Esophagus muscularis mucosa (tissue), 4 donors: Measurements from ENCODE around the gene WTAP.

Experiments used
- CTCF ChIP-seq, 3 experiments: fragments of 200-600 bp in 2 of 3; fragments of 450-650 bp in 1 of 3; sonication (generic) in 2 of 3; IDR thresholded peaks; one replicate each; pipeline ENCODE4 v1.5.1; 2017 to 2019; ENCODE audit warnings: antibody characterized with exemption in 3 of 3, mild to moderate bottlenecking in 2 of 3, moderate library complexity in 1 of 3
- EP300 ChIP-seq: sonication (generic); formaldehyde crosslinking; IDR thresholded peaks from one replicate; pipeline ENCODE4 v1.6.1; 2017; ENCODE audit warnings: antibody characterized with exemption
- POLR2A ChIP-seq: fragments of 450-650 bp; IDR thresholded peaks from one replicate; pipeline ENCODE4 v1.6.1; 2017; ENCODE audit warnings: antibody characterized with exemption, moderate library complexity, mild to moderate bottlenecking, low read depth
- POLR2AphosphoS5 ChIP-seq, 2 donors: sonication (generic); formaldehyde crosslinking; IDR thresholded peaks; one replicate each; pipeline ENCODE4 v1.6.1; 2017; ENCODE audit warnings: antibody characterized with exemption in 2 of 2

DNA sequence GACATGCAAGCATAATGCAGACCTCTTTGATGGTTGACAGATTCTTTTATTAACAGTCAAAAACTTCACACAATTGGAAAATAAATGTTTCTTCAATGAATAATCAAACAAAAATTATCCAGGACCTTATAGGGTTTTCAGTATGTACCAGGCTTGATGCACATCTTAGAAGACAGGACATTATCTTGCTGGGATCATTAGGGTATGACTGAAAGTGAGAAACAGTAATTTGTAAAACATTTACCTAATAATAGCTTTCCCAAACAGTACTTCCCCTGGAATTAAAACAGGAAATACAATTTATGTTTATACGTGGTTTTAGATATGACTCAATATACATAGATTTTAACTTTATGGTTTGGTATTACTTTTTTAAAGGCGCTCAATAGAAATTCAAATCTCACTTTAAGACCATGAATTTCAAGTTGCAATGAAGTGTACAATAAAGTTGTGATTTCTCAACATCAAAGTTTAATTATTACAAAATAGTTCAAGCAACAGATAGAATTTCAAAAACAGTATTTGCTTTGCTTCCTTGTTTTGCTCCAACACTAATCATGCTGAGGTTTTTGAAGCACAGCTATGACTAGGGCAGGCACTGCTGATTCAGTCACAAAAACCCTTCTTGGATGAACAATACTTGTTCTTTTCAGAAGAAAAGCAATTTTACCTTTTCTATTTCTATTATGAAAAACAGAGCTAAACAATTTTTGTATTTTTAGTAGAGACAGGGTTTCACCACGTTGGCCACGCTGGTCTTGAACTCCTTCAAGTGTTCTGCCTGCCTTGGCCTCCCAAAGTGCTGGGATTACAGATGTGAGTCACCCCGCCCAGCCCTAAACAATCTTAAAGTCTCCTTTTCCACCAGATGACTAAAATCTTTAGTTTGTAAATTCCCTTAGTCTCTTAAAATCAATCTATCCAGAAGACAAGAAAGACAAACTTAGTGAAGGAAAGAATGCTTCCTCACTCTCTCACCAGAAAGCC, 47.9 kb upstream of the WTAP start:
- no peak for TF ChIP-seq EP300
- no peak for TF ChIP-seq CTCF (IDR thresholded peaks at IDR 0.05)
- TF ChIP-seq POLR2A: no peak
- no peak for TF ChIP-seq POLR2AphosphoS5 (IDR thresholded peaks at IDR 0.05)
